Activated CD8-positive, alpha-beta memory T cell treated with anti-CD3 and anti-CD28 coated beads, Interleukin-2, amount 50 U/mL, for 48 hours (primary cell): ENCODE data around the gene ZSWIM6.
"Not testable (repeated sequence)": the region's sequence is repeated elsewhere in the genome, so short reads cannot be mapped to it uniquely, and the experiment has no call there.

Experiments
- DNase-seq: peaks from one replicate; pipeline ENCODE4 v3.0.0-alpha.2; 2020

The ZSWIM6 gene

GRCh38 chr5:61370506-61370905, 38.4 kb downstream of the ZSWIM6 start:
- DNase-seq: no peak

GRCh38 chr5:61371474-61371873, 39.4 kb downstream of the ZSWIM6 start:
- no peak for DNase-seq

GRCh38 chr5:61379677-61380076, 47.6 kb downstream of the ZSWIM6 start:
- no peak for DNase-seq

GRCh38 chr5:61381968-61382367, 49.9 kb downstream of the ZSWIM6 start:
- DNase-seq: no peak

- DNase-seq: no peak
Observed at GRCh38 chr5:61385627-61386026, 53.6 kb downstream of the ZSWIM6 start.

GRCh38 chr5:61386045-61386800, 54.2 kb downstream of the ZSWIM6 start:
- no peak for DNase-seq

- DNase-seq: no peak
Observed at GRCh38 chr5:61389609-61390008, 57.6 kb downstream of the ZSWIM6 start.

GRCh38 chr5:61394078-61394704, 62.1 kb downstream of the ZSWIM6 start:
- no peak for DNase-seq

DNA sequence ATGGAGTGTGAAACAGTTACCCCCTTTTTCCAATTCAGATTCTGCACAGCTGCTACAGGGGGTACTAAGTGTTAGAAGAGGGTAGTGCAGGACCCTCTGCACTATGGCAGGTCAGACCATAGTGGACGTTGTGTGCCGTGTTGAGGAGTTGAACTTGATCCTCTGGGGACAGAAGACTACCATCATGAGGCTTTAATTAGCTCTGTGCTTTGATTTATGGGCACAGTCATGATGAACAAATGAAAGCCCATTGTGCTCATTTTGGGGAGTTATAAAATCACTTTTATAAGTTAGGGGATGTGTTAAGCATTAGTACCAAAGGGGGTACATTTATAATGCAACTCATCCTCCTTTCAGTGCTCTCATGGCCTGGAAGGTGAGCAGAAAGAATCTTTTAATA, 62.7 kb downstream of the ZSWIM6 start:
- no peak for DNase-seq

DNA sequence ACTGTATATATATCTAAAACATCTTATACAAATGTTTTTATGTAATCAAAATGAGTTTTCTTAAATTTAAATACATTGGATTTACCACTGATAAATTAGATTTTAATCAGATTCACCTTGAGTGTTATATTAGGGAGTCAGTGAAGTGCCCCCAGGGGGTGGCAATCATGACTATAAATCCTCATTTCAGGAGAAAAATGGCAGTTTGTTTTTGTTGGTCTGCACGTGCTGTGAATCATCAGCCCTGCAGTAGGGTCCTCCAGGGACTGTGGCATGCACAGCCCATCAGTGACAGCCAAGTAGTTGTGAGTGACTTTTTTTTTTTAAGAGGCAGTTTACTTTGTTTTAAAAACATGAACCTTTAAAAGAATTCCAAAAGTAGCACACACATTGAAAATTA, 65.2 kb downstream of the ZSWIM6 start:
- no peak for DNase-seq

DNA sequence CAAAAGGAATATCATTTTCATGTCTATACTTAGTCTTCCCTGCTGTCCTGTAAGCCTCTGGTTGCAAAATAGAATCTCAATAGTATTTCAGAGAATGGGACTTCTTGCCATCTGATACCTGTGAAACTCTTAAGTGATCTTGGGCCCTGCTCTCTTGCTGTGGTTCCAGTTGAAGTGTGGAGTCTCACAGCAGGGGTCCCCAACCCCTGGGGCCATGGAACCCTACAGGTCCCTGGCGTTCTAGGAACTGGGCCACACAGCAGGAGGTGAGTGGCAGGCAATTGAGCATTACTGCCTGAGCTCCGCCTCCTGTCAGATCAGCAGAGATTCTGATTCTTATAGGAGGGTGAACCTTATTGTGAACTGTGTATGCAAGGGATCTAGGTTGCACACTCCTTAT, 65.9 kb downstream of the ZSWIM6 start:
- DNase-seq: no peak

- no peak for DNase-seq
Observed at GRCh38 chr5:61398440-61398839, 66.4 kb downstream of the ZSWIM6 start.

DNA sequence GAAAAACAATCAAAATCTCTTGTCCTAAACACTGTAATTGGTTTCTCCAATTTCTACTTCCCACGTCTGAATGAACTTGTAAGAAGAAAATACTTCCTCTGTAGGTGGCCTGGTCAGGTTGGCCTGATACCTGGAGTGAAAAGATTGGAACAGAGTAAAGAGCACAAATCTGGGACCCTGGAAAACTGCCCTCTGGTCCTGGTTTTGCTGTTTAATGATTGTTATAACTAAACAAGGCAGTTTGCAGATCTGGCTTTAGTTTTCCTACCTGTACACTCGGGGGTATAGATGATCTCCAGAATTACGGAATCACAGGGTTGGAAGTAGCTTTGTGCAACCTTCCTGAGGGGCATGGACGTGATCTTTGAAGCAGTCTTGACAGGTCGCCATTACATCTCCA, 67.6 kb downstream of the ZSWIM6 start:
- no peak for DNase-seq

- no peak for DNase-seq
Observed at GRCh38 chr5:61401726-61402125, 69.7 kb downstream of the ZSWIM6 start.

- DNase-seq: no peak
Observed at GRCh38 chr5:61402244-61402823, 70.3 kb downstream of the ZSWIM6 start.

GRCh38 chr5:61402970-61403900, 71.2 kb downstream of the ZSWIM6 start:
- no peak for DNase-seq

GRCh38 chr5:61405511-61406295, 73.6 kb downstream of the ZSWIM6 start:
- DNase-seq: no peak

GRCh38 chr5:61406497-61406896, 74.4 kb downstream of the ZSWIM6 start:
- not testable (repeated sequence) for DNase-seq

DNA sequence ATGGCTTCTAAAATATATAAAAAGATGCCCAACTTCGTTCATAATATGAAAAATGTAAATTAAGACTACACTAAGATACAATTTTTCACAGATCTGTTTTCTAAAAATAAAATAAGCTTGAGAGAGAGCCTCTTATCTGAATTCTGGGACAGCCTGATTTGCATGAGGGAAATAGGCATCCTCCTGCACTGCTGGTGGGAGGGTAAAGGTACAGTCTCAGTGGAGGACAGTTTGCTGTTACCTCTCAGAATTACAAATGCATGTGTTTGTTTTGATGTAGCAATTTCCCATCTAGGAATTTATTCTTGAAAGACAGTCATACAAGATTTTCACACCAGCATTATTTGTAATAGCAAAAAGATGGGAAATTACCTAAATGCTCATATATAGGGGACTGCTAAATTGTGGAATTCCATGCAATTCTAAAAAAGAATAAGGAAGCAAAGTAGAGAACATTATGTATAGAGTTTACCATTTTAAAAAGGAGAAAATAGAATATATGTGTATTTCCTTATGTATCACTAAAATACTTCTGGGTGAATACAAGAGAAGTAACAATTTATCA, 75.7 kb downstream of the ZSWIM6 start:
- no peak for DNase-seq

- DNase-seq: peak; percentile 98
Observed at GRCh38 chr5:61408476-61409168, 76.6 kb downstream of the ZSWIM6 start.

DNA sequence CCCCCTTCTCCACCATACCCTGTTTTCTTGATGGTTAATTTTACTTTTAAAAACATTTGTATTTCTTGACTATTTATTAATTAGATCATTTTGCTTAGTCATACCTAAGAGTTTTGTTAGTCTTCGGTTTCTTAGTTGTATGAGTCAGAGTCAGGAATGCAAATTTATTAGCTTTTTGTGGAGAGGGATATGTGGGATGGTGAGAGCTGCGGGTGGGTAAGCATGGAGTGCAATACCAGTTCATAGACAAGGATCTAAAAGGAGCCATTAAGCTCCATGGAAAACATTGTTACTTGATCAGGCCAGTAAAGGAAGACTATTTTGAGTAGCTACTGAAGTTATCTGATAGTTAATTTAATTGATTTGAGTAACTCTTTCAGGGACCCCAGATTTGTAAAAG, 77.5 kb downstream of the ZSWIM6 start:
- no peak for DNase-seq
